Stimulated activated effector memory CD8-positive, alpha-beta T cell treated with anti-CD3 and anti-CD28 coated beads, Interleukin-12 subunit alpha, Interleukin-12 subunit beta, amount 100 ng/mL, for 72 hours (primary cell): ENCODE measurements around the gene UGP2.
"Not testable (repeated sequence)": the region's sequence is repeated elsewhere in the genome, so short reads cannot be mapped to it uniquely, and the experiment has no call there.

Source experiments
- ATAC-seq: fragments of 150-1000 bp; cut with Tn5 transposase; 2 replicates; pipeline ENCODE4 v1.10.0; 2021
- DNase-seq, 2 donors: peaks; one replicate each; pipeline ENCODE4 v3.0.0; 2021 to 2022; ENCODE audit warnings: low spot score in 2 of 2
- H3K27ac Mint-ChIP-seq: one replicate; pipeline ENCODE4 v1.8.0; 2022; ENCODE audit warnings: mild to moderate bottlenecking, mixed read lengths
- H3K36me3 Mint-ChIP-seq: one replicate; pipeline ENCODE4 v1.8.0; 2022; ENCODE audit warnings: mild to moderate bottlenecking, mixed read lengths
- H3K4me1 Mint-ChIP-seq: one replicate; pipeline ENCODE4 v1.8.0; 2022; ENCODE audit warnings: mixed read lengths
- H3K4me3 Mint-ChIP-seq: one replicate; pipeline ENCODE4 v1.8.0; 2022; ENCODE audit warnings: mild to moderate bottlenecking, mixed read lengths
- H3K9me3 Mint-ChIP-seq: one replicate; pipeline ENCODE4 v1.8.0; 2022; ENCODE audit warnings: mixed read lengths

UGP2 gene

GRCh38 chr2:63841254-63842022, at the start of gene UGP2:
UGP2 (plus strand) TSS chr2:63841896; CDS start chr2:63842186, 290 bp downstream.
- Mint-ChIP-seq H3K36me3 (peaks cover 21% of the 10 kb centered on the region), H3K4me1 (peaks cover 47% of the 10 kb centered on the region), H3K9me3 (no peaks in the 10 kb centered on the region), H3K4me3 (peak within 1 kb of the TSS; percentile 97), H3K27ac (peak within 1 kb of the TSS; percentile 99)
- ATAC-seq, result peak; percentile 84
- DNase-seq, result peak; percentile 62 to 90

DNA sequence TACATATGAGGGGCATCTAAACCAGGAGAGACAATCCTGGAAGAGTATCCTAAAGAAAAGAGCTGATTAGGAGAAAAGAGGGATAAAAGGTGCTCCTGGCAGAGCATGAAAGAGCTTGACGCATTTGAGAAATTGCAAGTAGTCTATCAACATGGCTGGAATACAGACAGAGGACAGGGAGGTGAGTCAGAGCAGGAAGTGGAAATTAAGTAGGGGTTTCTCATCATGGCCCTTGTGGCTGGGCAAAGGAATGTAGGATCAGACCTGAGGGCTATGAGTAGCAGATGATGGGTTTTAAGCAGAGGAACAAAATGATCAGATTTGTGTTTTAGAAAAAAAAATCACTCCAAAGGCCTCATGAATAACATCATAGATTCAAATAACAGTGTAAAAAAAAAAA, 49.2 kb upstream of the UGP2 start:
- DNase-seq (no peak), ATAC-seq (peak; percentile 69)
- H3K4me1 Mint-ChIP-seq, result peaks cover 13% of the 10 kb centered on the region
- peaks cover 2% of the 10 kb centered on the region for H3K9me3 Mint-ChIP-seq
- no peaks in the 10 kb centered on the region for H3K36me3 Mint-ChIP-seq
- no peak overlapping the region for H3K4me3 Mint-ChIP-seq
- H3K27ac Mint-ChIP-seq, result no peak overlapping the region

- peaks cover 7% of the 10 kb centered on the region for H3K4me1 Mint-ChIP-seq
- ATAC-seq, result no peak
Observed at GRCh38 chr2:63796366-63796765, 45.3 kb upstream of the UGP2 start.

DNA sequence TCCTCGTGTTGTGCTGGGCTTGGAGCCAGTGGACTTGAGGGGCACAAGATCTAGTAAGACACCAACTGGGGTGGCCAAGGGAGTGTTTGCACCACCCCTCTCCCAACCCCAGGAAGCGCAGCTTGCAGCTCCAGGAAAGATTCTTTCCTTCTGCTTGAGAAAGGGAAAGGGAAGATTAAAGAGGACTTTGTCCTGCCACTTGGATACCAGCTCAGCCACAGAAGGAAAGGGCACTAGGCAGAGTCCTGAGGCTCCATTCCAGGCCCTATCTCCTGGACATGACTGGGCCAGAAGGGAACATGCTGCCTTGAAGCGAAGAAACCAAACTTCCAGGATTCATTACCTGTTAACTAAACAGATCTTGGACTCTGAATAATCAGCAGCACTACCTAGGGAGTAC, 44.9 kb upstream of the UGP2 start:
- Mint-ChIP-seq H3K36me3 (no peaks in the 10 kb centered on the region), H3K4me1 (peaks cover 7% of the 10 kb centered on the region)

More at GRCh38 chr2:63796366-63796765, 45.3 kb upstream of the UGP2 start:
- no peak for DNase-seq
- no peaks in the 10 kb centered on the region for H3K36me3 Mint-ChIP-seq
- H3K9me3 Mint-ChIP-seq, result peaks cover 3% of the 10 kb centered on the region
- H3K4me3 Mint-ChIP-seq, result no peak overlapping the region
- peak overlapping the region; percentile 40 for H3K27ac Mint-ChIP-seq

DNA sequence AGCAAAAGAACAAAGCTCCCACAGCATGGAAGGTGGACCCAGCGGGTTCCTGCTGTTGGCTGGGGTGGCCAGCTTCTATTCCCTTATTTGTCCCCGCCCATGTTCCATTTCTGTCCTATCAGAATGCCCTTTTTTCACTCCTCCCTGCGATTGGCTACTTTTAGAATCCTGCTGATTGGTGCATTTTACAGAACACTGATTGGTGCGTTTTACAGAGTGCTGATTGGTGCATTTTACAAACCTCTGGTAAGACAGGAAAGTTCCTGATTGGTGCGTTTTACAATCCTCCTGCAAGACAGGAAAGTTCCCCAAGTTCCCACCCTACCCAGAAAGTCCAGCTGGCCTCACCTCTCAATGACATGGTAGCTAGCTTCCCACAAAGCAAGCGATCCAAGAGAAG, 40.2 kb upstream of the UGP2 start:
- peaks cover 7% of the 10 kb centered on the region for H3K9me3 Mint-ChIP-seq
- no peaks in the 10 kb centered on the region for H3K4me1 Mint-ChIP-seq
- H3K36me3 Mint-ChIP-seq, result no peaks in the 10 kb centered on the region
- no peak overlapping the region for H3K27ac Mint-ChIP-seq
- ATAC-seq (no peak), DNase-seq (no peak)
- no peak overlapping the region for H3K4me3 Mint-ChIP-seq

More for the DNA sequence above, 44.9 kb upstream of the UGP2 start:
- H3K4me3 Mint-ChIP-seq, result no peak overlapping the region
- peak overlapping the region; percentile 40 for H3K27ac Mint-ChIP-seq
- ATAC-seq (no peak), DNase-seq (no peak)
- H3K9me3 Mint-ChIP-seq, result peaks cover 6% of the 10 kb centered on the region

DNA sequence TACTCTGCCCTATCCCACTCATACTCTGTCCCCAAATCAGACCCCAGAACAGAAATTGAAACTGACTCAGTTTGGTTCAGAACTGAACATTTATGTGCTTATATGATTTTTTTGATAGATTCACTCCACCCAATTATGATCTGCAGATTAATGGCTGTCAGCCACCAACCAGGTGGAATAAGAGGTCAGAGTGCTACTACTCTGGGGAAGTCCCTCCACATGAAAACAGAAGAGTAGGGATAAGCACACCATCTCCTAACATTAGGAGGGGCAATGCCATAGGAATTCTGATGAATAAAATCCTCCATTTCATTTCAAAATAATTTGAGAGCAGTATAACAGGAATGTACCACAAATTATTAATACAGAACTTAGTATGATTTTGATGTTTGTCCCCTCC, 36.3 kb upstream of the UGP2 start:
- no peak overlapping the region for H3K4me3 Mint-ChIP-seq
- H3K4me1 Mint-ChIP-seq, result no peaks in the 10 kb centered on the region
- no peaks in the 10 kb centered on the region for H3K36me3 Mint-ChIP-seq
- ATAC-seq, result no peak
- H3K9me3 Mint-ChIP-seq, result peaks cover 7% of the 10 kb centered on the region
- DNase-seq, result no peak
- no peak overlapping the region for H3K27ac Mint-ChIP-seq

- H3K4me3 Mint-ChIP-seq, result not testable (repeated sequence)
Observed at GRCh38 chr2:63808036-63808435, 33.7 kb upstream of the UGP2 start.

DNA sequence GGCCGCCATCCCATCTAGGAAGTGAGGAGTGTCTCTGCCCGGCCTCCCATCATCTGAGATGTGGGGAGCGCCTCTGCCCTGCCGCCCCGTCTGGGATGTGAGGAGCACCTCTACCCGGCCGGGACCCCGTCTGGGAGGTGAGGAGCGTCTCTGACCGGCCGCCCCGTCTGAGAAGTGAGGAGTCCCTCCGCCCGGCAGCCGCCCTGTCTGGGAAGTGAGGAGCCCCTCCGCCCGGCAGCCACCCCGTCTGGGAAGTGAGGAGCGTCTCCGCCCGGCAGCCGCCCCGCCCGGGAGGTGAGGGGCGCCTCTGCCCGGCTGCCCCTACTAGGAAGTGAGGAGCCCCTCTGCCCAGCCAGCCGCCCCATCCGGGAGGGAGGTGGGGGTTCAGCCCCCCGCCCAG, 32.8 kb upstream of the UGP2 start:
- not testable (repeated sequence) for DNase-seq, H3K36me3 Mint-ChIP-seq, H3K9me3 Mint-ChIP-seq, H3K4me1 Mint-ChIP-seq, H3K4me3 Mint-ChIP-seq, ATAC-seq, H3K27ac Mint-ChIP-seq

More at GRCh38 chr2:63808036-63808435, 33.7 kb upstream of the UGP2 start:
- ATAC-seq, H3K36me3 Mint-ChIP-seq, H3K27ac Mint-ChIP-seq, H3K4me1 Mint-ChIP-seq, DNase-seq, H3K9me3 Mint-ChIP-seq: not testable (repeated sequence)

DNA sequence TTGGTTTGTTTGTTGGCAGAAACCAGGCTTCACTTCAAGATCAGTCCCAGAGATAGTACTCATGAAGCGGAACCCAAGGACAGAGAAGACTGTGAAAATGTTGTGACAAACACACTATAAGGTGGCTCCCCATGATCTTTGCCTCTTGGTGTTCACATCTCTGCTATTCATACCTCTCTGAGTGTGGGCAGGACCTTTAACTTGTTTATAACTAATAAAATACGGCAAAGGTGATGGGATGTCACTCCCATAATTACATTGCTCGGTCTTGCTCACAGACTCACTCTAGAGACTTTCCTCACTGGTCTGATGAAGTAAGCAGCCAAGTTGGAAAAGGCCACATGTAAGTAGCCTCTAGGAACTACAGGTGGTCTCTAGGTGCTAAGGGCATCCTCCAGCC, 30.6 kb upstream of the UGP2 start:
- ATAC-seq (no peak), DNase-seq (no peak)
- Mint-ChIP-seq H3K9me3 (peaks cover 1% of the 10 kb centered on the region), H3K4me1 (no peaks in the 10 kb centered on the region), H3K36me3 (no peaks in the 10 kb centered on the region), H3K4me3 (no peak overlapping the region), H3K27ac (no peak overlapping the region)

- H3K4me1 Mint-ChIP-seq, H3K9me3 Mint-ChIP-seq, H3K4me3 Mint-ChIP-seq, H3K36me3 Mint-ChIP-seq, H3K27ac Mint-ChIP-seq, DNase-seq, ATAC-seq: not testable (repeated sequence)
Observed at GRCh38 chr2:63811870-63812269, 29.8 kb upstream of the UGP2 start.

DNA sequence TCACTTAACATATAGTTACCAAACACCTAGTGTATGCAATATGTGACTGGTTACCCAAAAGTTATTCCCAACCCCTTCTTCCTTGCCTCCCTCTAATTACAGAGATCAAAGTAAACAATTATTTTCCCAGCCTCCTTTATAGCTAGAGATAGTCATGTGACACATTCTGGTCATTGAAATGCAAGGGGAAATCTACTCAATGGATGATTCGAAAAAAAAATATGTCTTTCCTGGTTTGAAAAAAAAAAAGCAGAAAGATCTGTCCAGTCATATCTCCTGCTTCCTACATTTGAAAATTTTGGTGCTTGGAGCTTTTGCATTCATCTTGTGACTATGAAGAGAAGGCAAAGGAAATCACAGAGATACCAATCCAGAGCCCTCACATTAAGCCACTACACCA, 27.6 kb upstream of the UGP2 start:
- no peak for ATAC-seq
- H3K4me1 Mint-ChIP-seq, result no peaks in the 10 kb centered on the region
- H3K4me3 Mint-ChIP-seq, result no peak overlapping the region
- H3K9me3 Mint-ChIP-seq, result no peaks in the 10 kb centered on the region
- no peaks in the 10 kb centered on the region for H3K36me3 Mint-ChIP-seq
- DNase-seq, result no peak
- no peak overlapping the region for H3K27ac Mint-ChIP-seq

GRCh38 chr2:63817382-63817781, 24.3 kb upstream of the UGP2 start:
- H3K4me1 Mint-ChIP-seq, result no peaks in the 10 kb centered on the region

DNA sequence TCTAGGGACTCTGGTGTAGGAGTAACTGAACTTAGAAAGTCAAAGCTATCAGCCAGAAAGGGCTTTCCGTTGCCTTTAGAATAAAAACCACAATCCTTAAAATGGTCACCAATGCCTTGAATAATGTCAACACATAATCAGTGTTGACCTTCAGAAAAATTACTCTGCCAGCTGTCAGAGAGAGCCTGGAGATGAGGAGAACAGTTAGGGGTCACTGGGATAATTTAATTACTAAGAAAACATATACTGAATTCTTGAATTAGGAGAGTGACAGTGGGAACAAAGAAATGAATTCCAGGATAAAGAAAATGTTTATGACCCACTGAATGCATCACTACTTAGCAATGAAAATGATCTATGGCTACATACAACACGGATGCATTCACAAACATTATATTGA, 23.4 kb upstream of the UGP2 start:
- H3K9me3 Mint-ChIP-seq, result no peaks in the 10 kb centered on the region
- H3K36me3 Mint-ChIP-seq, result no peaks in the 10 kb centered on the region
- DNase-seq, result no peak
- no peaks in the 10 kb centered on the region for H3K4me1 Mint-ChIP-seq
- H3K4me3 Mint-ChIP-seq, result no peak overlapping the region
- no peak for ATAC-seq
- H3K27ac Mint-ChIP-seq, result no peak overlapping the region

More at GRCh38 chr2:63817382-63817781, 24.3 kb upstream of the UGP2 start:
- no peak for ATAC-seq
- no peaks in the 10 kb centered on the region for H3K36me3 Mint-ChIP-seq
- H3K27ac Mint-ChIP-seq, result no peak overlapping the region
- no peak overlapping the region for H3K4me3 Mint-ChIP-seq
- H3K9me3 Mint-ChIP-seq, result no peaks in the 10 kb centered on the region
- no peak for DNase-seq

- DNase-seq (no peak), ATAC-seq (no peak)
- Mint-ChIP-seq H3K4me3 (no peak overlapping the region), H3K27ac (no peak overlapping the region), H3K36me3 (no peaks in the 10 kb centered on the region), H3K4me1 (no peaks in the 10 kb centered on the region), H3K9me3 (no peaks in the 10 kb centered on the region)
Observed at GRCh38 chr2:63819256-63819655, 22.4 kb upstream of the UGP2 start.

- H3K4me1 Mint-ChIP-seq, result no peaks in the 10 kb centered on the region
- no peak overlapping the region for H3K4me3 Mint-ChIP-seq
- DNase-seq (no peak), ATAC-seq (no peak)
- no peaks in the 10 kb centered on the region for H3K9me3 Mint-ChIP-seq
- no peaks in the 10 kb centered on the region for H3K36me3 Mint-ChIP-seq
- no peak overlapping the region for H3K27ac Mint-ChIP-seq
Observed at GRCh38 chr2:63819765-63820717, 21.7 kb upstream of the UGP2 start.
